Keratinocyte (primary cell): ENCODE results near the gene HUS1. TPM values are rescaled to one million over a fixed set of nuclear protein-coding genes. Genes with fewer than 3 reads are reported as not detected.

Experiments used
- DNase-seq: peaks from one replicate; pipeline ENCODE4 v3.0.0-alpha.2; 2011; ENCODE audit warnings: low read depth, missing footprints, low spot score
- FAIRE-seq: peaks from 2 replicates; lab custom pipeline; 2011; peaks lifted over from hg19 to GRCh38; lab: Jason Lieb, UNC
- H2AFZ ChIP-seq: 2 replicates; pipeline ENCODE4 v1.6.0; 2012; ENCODE audit warnings: low read length, control low read depth, inconsistent platforms; ENCODE audit not compliant: control insufficient read depth
- H3K27ac ChIP-seq: 2 replicates; pipeline ENCODE4 v1.5.1; 2011; ENCODE audit warnings: low read length; ENCODE audit not compliant: control insufficient read depth, insufficient read depth
- H3K27me3 ChIP-seq: 3 replicates; pipeline ENCODE4 v1.6.0; 2011; ENCODE audit warnings: low read length; ENCODE audit not compliant: control insufficient read depth, insufficient read depth; ENCODE audit errors: extremely low read depth
- H3K36me3 ChIP-seq, 2 experiments: 2 replicates in 1 of 2; 3 replicates in 1 of 2; pipeline ENCODE4 v1.5.1; 2011; ENCODE audit warnings: low read length in 2 of 2, mild to moderate bottlenecking in 1 of 2; ENCODE audit not compliant: control insufficient read depth in 2 of 2, insufficient read depth in 2 of 2; ENCODE audit errors: extremely low read depth in 1 of 2
- H3K4me1 ChIP-seq: 3 replicates; pipeline ENCODE4 v1.5.1; 2011; ENCODE audit warnings: low read length; ENCODE audit not compliant: control insufficient read depth, insufficient read depth; ENCODE audit errors: extremely low read depth
- H3K4me2 ChIP-seq: 3 replicates; pipeline ENCODE4 v1.6.0; 2011; ENCODE audit warnings: low read depth, low read length; ENCODE audit not compliant: control insufficient read depth, insufficient read depth; ENCODE audit errors: extremely low read depth
- H3K4me3 ChIP-seq, 3 experiments: fragments of 200-600 bp in 1 of 3; sonication (generic) in 1 of 3; 2 replicates in 2 of 3; 3 replicates in 1 of 3; pipeline ENCODE4 v1.5.1; 2011 to 2016; ENCODE audit warnings: low read length in 3 of 3, mild to moderate bottlenecking in 3 of 3, control low read depth in 2 of 3, inconsistent platforms in 1 of 3, low read depth in 1 of 3, mixed read lengths in 1 of 3, mixed run types in 1 of 3, moderate library complexity in 1 of 3; ENCODE audit not compliant: control insufficient read depth in 2 of 3, insufficient read depth in 2 of 3; ENCODE audit errors: extremely low read depth in 1 of 3
- H3K79me2 ChIP-seq: 2 replicates; pipeline ENCODE4 v1.6.0; 2012; ENCODE audit warnings: low read length; ENCODE audit not compliant: control insufficient read depth, insufficient read depth
- H3K9ac ChIP-seq: 3 replicates; pipeline ENCODE4 v1.6.0; 2011; ENCODE audit warnings: low read length; ENCODE audit not compliant: control insufficient read depth, insufficient read depth; ENCODE audit errors: extremely low read depth
- H3K9me1 ChIP-seq: 3 replicates; pipeline ENCODE4 v1.6.0; 2011; ENCODE audit warnings: low read length; ENCODE audit not compliant: control insufficient read depth, insufficient read depth; ENCODE audit errors: extremely low read depth
- H3K9me3 ChIP-seq: 2 replicates; pipeline ENCODE4 v1.5.1; 2012; ENCODE audit warnings: low read depth, low read length; ENCODE audit not compliant: control insufficient read depth
- H4K20me1 ChIP-seq: 3 replicates; pipeline ENCODE4 v1.6.0; 2011; ENCODE audit warnings: low read length; ENCODE audit not compliant: control insufficient read depth, insufficient read depth; ENCODE audit errors: extremely low read depth
- CTCF ChIP-seq, 3 experiments: IDR thresholded peaks in 1 of 3; conservative IDR thresholded peaks in 1 of 3; optimal IDR thresholded peaks in 1 of 3; 2 replicates in 2 of 3; 3 replicates in 1 of 3; pipeline versions ENCODE3 to v1.5.1; 2011; ENCODE audit warnings: low read length in 3 of 3, mild to moderate bottlenecking in 3 of 3, moderate library complexity in 2 of 3, control low read depth in 1 of 3, inconsistent platforms in 1 of 3; ENCODE audit not compliant: insufficient read depth in 2 of 3; ENCODE audit errors: extremely low read depth in 1 of 3
- EZH2 ChIP-seq: IDR thresholded peaks from one replicate; pipeline ENCODE4 v1.6.1; 2012; ENCODE audit warnings: inconsistent platforms, mild to moderate bottlenecking, low read length, moderate library complexity
- dilution Hi-C: fragments of 300-500 bp; cut with MboI; formaldehyde crosslinking; loops from one replicate; pipeline ENCODE4 v1.7.0; 2020; ENCODE audit warnings: low sequenced_read_pairs; ENCODE audit not compliant: extremely low pct_ligation_motif_present
- polyA plus RNA-seq, 5 experiments: library from polyadenylated mRNA; depleted of rRNA in 3 of 5; stranded (reverse) in 3 of 5; stranded (forward) in 1 of 5; unstranded in 1 of 5; fragments of >200 nt; gene quantifications; 1 replicate in 1 of 5; 2 replicates in 3 of 5; 3 replicates in 1 of 5; pipeline versions ENCODE4 v1.2.1 to v1.2.3, GENCODE V29; 2011 to 2012; ENCODE audit warnings: missing spikeins in 2 of 5, low read depth in 1 of 5, low replicate concordance in 1 of 5

HUS1 gene
- polyA plus RNA-seq, 1 donor (not counting 4 experiments of a cell fraction or from before 2014, with no cell fraction given) = 36.3 TPM

DNA sequence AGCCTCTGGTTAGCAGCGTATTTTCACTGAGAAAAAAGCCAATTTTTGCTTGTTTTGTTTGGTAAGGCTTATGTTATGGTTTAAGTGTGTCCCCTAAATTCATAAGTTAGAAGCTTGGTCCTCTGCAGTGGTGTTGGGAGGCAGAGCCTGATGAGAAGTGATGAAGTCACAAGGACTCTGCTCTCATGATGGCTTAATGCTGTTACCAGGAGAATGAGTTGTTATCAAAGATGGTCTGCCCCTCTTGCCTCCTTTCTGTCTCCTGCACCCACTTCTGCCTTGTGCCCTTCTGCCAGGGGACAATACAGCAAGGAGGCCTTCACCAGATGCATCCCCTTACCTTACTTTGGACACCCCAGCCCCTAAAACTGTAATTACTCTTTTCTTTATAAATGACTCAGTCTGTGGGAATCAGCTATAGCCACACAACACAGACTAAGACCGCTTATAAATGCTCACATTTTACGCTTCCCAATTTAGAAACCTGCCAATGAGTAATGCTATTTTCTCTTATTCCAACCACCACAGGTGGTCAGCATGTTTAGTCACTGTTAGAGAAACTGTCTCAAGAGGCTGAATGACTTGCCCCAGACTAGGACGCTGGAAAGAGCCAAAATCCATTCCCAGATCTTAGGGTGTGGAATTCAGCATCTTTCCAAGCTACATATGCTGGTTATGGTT is 25.0 kb downstream of the HUS1 start:
- Histone ChIP-seq H3K36me3 (peaks cover 5 to 8% of the 10 kb centered on the region in 2 experiments), H3K9me3 (no peaks in the 10 kb centered on the region), H3K4me2 (no peak overlapping the region), H3K9ac (no peak overlapping the region), H3K4me3 (no peak overlapping the region), H3K27ac (no peak overlapping the region), H4K20me1 (no peaks in the 10 kb centered on the region), H3K79me2 (no peaks in the 10 kb centered on the region), H3K27me3 (no peaks in the 10 kb centered on the region), H3K9me1 (no peaks in the 10 kb centered on the region), H2AFZ (no peak overlapping the region), H3K4me1 (no peaks in the 10 kb centered on the region)
- FAIRE-seq = no peak
- dilution Hi-C loops = no loop called here
- DNase-seq = no peak
- TF ChIP-seq CTCF (optimal IDR thresholded peaks at IDR 0.05 in 1 of 3, IDR thresholded peaks at IDR 0.05 in 1 of 3, conservative IDR thresholded peaks at IDR 0.05 in 1 of 3; ENCODE audit: extremely low read depth in 1 of 3, insufficient read depth in 2 of 3, low read length in 3 of 3) (no peak), EZH2 (no peak)

DNA sequence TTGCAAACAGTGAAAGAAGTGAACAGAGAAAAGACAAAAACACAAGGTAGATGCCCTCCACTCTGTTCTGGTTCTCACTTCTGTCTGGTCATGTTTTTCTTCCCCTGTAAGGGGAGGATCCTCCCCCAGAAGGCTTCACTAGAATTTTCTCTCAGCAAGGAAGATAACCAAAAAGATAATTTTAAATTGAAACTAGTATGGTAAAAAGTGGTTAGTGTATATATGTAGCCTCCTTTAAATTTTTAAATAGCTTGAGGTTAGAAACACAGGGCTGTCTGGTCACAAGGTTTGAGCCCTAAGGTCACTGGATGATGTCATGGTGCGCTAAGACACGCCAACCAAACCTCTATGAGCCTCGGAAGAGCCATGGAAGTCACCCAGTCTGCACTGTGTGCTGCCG is 25.6 kb downstream of the HUS1 start:
- no peak for DNase-seq
- no peaks in the 10 kb centered on the region for H3K27me3 ChIP-seq
- H4K20me1 ChIP-seq = no peaks in the 10 kb centered on the region
- no peak overlapping the region for H3K9ac ChIP-seq
- H3K79me2 ChIP-seq = no peaks in the 10 kb centered on the region
- TF ChIP-seq CTCF (optimal IDR thresholded peaks at IDR 0.05 in 1 of 3, IDR thresholded peaks at IDR 0.05 in 1 of 3, conservative IDR thresholded peaks at IDR 0.05 in 1 of 3; ENCODE audit: extremely low read depth in 1 of 3, insufficient read depth in 2 of 3, low read length in 3 of 3) (no peak), EZH2 (no peak)
- no peaks in the 10 kb centered on the region for H3K9me1 ChIP-seq
- H2AFZ ChIP-seq = no peak overlapping the region
- H3K9me3 ChIP-seq = no peaks in the 10 kb centered on the region
- H3K4me2 ChIP-seq = no peak overlapping the region
- H3K4me1 ChIP-seq = no peaks in the 10 kb centered on the region
- H3K27ac ChIP-seq = no peak overlapping the region
- FAIRE-seq = no peak
- dilution Hi-C loops = no loop called here
- no peak overlapping the region for H3K4me3 ChIP-seq
- H3K36me3 ChIP-seq = peaks cover 5 to 8% of the 10 kb centered on the region in 2 experiments
